K562 (cell line): ENCODE results near the gene CRLF3. TPM values are rescaled to one million over a fixed set of nuclear protein-coding genes. Genes with fewer than 3 reads are reported as not detected.

Experiments used
- CEBPZ ChIP-seq: fragments of 150-350 bp; IDR thresholded peaks from 2 replicates; pipeline ENCODE4 v1.6.1; 2014; ENCODE audit warnings: low read depth, mild to moderate bottlenecking, low read length, borderline replicate concordance
- E2F8 ChIP-seq: fragments of 450-650 bp; IDR thresholded peaks from 2 replicates; pipeline ENCODE4 v1.7.1; 2018; ENCODE audit warnings: mild to moderate bottlenecking, low read depth; ENCODE audit not compliant: partially characterized antibody
- MTA3 ChIP-seq: fragments of 450-650 bp; formaldehyde crosslinking; IDR thresholded peaks from 2 replicates; pipeline ENCODE4 v1.6.1; 2017; ENCODE audit warnings: mild to moderate bottlenecking, borderline replicate concordance
- PRMT5 ChIP-seq: sonication (generic); formaldehyde crosslinking; IDR thresholded peaks from 2 replicates; pipeline ENCODE4 v1.5.0; 2020; ENCODE audit warnings: missing genetic modification reagents
- PYGO2 ChIP-seq: fragments of 450-650 bp; IDR thresholded peaks from 2 replicates; pipeline ENCODE4 v1.6.1; 2016; ENCODE audit warnings: mild to moderate bottlenecking, missing genetic modification characterization, moderate library complexity, missing compliant biosample characterization
- RNF2 ChIP-seq: sonication (generic); IDR thresholded peaks from 2 replicates; pipeline ENCODE4 v1.6.1; 2016
- SAFB2 ChIP-seq: fragments of 200-400 bp; formaldehyde crosslinking; IDR thresholded peaks from 2 replicates; pipeline ENCODE4 v1.6.1; 2018; ENCODE audit warnings: borderline replicate concordance, low read length, low read depth, moderate library complexity; ENCODE audit not compliant: severe bottlenecking
- ZFX ChIP-seq: sonication (generic); formaldehyde crosslinking; IDR thresholded peaks from 2 replicates; pipeline ENCODE4 v1.8.0; 2022; ENCODE audit warnings: mild to moderate bottlenecking, missing genetic modification reagents, moderate library complexity
- ZNF431 ChIP-seq: sonication (generic); formaldehyde crosslinking; IDR thresholded peaks from 2 replicates; pipeline ENCODE4 v1.8.0; 2022; ENCODE audit warnings: mild to moderate bottlenecking, missing genetic modification reagents
- ZNF695 ChIP-seq: fragments of 450-650 bp; formaldehyde crosslinking; IDR thresholded peaks from 2 replicates; pipeline ENCODE4 v1.4.0; 2020; ENCODE audit warnings: mild to moderate bottlenecking, moderate library complexity
- polyA plus RNA-seq, 8 experiments: library from polyadenylated mRNA; depleted of rRNA in 4 of 8; stranded (reverse) in 5 of 8; unstranded in 3 of 8; fragments of >200 nt; fragmentation: Nextera tagmentation in 2 of 8; fragmentation: Illumina TruSeq in 1 of 8; extraction: Ambion mirVana in 2 of 8; extraction: Trizol in 1 of 8; gene quantifications; 2 replicates each; pipeline versions ENCODE4 v1.2.1 to v1.2.3, GENCODE V29; 2011 to 2014; ENCODE audit warnings: inconsistent platforms in 1 of 8, missing spikeins in 1 of 8
- total RNA-seq, 7 experiments: library from RNA; depleted of rRNA in 6 of 7; stranded (reverse); fragments of >200 nt in 6 of 7; fragmentation: Illumina TruSeq in 2 of 7; extraction: Trizol in 2 of 7; gene quantifications; 2 replicates each; pipeline versions ENCODE4 v1.2.1 to v1.2.3, GENCODE V29; 2011 to 2021; ENCODE audit warnings: low replicate concordance in 1 of 7
- TF ChIP-seq, protein P1 (sequence below): fragments of 200-800 bp; sonication (Bioruptor generic); IDR thresholded peaks from 2 replicates; pipeline ENCODE4 v1.6.1; 2016; ENCODE audit warnings: missing genetic modification characterization, missing compliant biosample characterization
- TF ChIP-seq, protein P2 (sequence below): fragments of 450-650 bp; IDR thresholded peaks from 2 replicates; pipeline ENCODE4 v1.6.1; 2014; ENCODE audit warnings: low read depth, mild to moderate bottlenecking, moderate library complexity, borderline replicate concordance

The CRLF3 gene
- total and polyA plus RNA-seq, 9 of the 15 experiments (the other 6 are each of a cell fraction or from before 2014, with no cell fraction given): 13.2 to 55.9 (median 29.8) TPM

- TF ChIP-seq, protein P1, sequence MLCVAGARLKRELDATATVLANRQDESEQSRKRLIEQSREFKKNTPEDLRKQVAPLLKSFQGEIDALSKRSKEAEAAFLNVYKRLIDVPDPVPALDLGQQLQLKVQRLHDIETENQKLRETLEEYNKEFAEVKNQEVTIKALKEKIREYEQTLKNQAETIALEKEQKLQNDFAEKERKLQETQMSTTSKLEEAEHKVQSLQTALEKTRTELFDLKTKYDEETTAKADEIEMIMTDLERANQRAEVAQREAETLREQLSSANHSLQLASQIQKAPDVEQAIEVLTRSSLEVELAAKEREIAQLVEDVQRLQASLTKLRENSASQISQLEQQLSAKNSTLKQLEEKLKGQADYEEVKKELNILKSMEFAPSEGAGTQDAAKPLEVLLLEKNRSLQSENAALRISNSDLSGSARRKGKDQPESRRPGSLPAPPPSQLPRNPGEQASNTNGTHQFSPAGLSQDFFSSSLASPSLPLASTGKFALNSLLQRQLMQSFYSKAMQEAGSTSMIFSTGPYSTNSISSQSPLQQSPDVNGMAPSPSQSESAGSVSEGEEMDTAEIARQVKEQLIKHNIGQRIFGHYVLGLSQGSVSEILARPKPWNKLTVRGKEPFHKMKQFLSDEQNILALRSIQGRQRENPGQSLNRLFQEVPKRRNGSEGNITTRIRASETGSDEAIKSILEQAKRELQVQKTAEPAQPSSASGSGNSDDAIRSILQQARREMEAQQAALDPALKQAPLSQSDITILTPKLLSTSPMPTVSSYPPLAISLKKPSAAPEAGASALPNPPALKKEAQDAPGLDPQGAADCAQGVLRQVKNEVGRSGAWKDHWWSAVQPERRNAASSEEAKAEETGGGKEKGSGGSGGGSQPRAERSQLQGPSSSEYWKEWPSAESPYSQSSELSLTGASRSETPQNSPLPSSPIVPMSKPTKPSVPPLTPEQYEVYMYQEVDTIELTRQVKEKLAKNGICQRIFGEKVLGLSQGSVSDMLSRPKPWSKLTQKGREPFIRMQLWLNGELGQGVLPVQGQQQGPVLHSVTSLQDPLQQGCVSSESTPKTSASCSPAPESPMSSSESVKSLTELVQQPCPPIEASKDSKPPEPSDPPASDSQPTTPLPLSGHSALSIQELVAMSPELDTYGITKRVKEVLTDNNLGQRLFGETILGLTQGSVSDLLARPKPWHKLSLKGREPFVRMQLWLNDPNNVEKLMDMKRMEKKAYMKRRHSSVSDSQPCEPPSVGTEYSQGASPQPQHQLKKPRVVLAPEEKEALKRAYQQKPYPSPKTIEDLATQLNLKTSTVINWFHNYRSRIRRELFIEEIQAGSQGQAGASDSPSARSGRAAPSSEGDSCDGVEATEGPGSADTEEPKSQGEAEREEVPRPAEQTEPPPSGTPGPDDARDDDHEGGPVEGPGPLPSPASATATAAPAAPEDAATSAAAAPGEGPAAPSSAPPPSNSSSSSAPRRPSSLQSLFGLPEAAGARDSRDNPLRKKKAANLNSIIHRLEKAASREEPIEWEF (CRISPR knock-in tag): no peak
- TF ChIP-seq CEBPZ (0 out of 2 replicates have a peak, but pooled peaks have one; percentile 44), ZNF431 (CRISPR knock-in tag) (peak; percentile 93), ZNF695 (CRISPR knock-in tag) (no peak), ZFX (CRISPR knock-in tag) (peak; percentile 87), E2F8 (no peak), RNF2 (peak; percentile 61; the same call in 1 of the 2 replicates), PRMT5 (CRISPR knock-in tag) (no peak), PYGO2 (no peak), SAFB2 (no peak), MTA3 (peak; percentile 92)
- TF ChIP-seq, protein P2, sequence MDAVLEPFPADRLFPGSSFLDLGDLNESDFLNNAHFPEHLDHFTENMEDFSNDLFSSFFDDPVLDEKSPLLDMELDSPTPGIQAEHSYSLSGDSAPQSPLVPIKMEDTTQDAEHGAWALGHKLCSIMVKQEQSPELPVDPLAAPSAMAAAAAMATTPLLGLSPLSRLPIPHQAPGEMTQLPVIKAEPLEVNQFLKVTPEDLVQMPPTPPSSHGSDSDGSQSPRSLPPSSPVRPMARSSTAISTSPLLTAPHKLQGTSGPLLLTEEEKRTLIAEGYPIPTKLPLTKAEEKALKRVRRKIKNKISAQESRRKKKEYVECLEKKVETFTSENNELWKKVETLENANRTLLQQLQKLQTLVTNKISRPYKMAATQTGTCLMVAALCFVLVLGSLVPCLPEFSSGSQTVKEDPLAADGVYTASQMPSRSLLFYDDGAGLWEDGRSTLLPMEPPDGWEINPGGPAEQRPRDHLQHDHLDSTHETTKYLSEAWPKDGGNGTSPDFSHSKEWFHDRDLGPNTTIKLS: no peak
Measured at GRCh38 chr17:30824356-30825145, at the start of gene CRLF3 (continued).
